Erythroblast (primary cell): ENCODE data around the gene CLIC6.

Experiments
- GATA1 ChIP-seq: IDR thresholded peaks from 2 replicates; pipeline ENCODE4 v1.6.1; 2011; ENCODE audit warnings: low read depth, mild to moderate bottlenecking, control low read depth, low read length, moderate library complexity
- POLR2A ChIP-seq: IDR thresholded peaks from 2 replicates; pipeline ENCODE4 v1.6.1; 2011; ENCODE audit warnings: mild to moderate bottlenecking, low read length

DNA sequence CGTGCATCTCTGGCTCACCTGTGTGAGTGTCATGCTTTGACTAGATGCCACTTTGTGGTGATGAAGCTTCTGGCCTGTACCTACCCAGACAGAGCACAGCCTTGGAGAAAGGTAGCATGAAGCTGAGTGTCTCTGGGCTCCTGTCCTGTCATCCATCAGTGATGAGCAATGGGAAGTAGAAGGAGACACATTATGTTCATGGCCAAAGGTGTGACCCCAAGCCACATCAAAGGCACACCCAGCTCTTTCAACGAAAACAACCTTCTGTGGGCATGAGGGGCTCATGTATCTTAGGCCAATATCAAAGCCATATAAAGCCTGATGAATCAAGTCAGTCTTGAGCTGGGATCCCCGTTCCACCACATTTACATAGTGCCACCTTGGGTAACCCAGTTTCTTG lies 1.0 kb upstream of the CLIC6 start:
- TF ChIP-seq POLR2A (no peak), GATA1 (no peak)
